HepG2 (cell line): Measurements from ENCODE around the gene SFI1. TPM values are rescaled to one million over a fixed set of nuclear protein-coding genes. Genes with fewer than 3 reads are reported as not detected.

Experiments used
- ATAC-seq: fragments of 200-7000 bp; cut with Tn5 transposase; 3 replicates; pipeline ENCODE4 v1.9.1; 2020; ENCODE audit warnings: mild to moderate bottlenecking, moderate library complexity
- BruUV-seq: library from RNA; stranded (reverse); fragments of 400-500 nt; replicated peaks from 2 replicates; lab custom pipeline; 2021; lab: Mats Ljungman, UMichigan
- CTCF ChIA-PET: fragments of 300-600 bp; formaldehyde crosslinking; extraction: SDS; loops from one replicate; lab custom pipeline; 2021; ENCODE audit warnings: low total read pairs, inconsistent platforms, low intra/inter-chr PET ratio; lab: Yijun Ruan, JAX
- POLR2A ChIA-PET: fragments of 350-600 bp; sonication (Branson Sonifier 250); formaldehyde crosslinking; loops from one replicate; lab custom pipeline; 2020; ENCODE audit warnings: antibody characterized with exemption, inconsistent platforms; lab: Yijun Ruan, JAX
- DNase-seq: peaks from one replicate; pipeline ENCODE4 v3.0.0-alpha.2; 2015; ENCODE audit warnings: low spot score
- FAIRE-seq: peaks from 3 replicates; lab custom pipeline; 2011; peaks lifted over from hg19 to GRCh38; lab: Jason Lieb, UNC
- H2AFZ ChIP-seq: one replicate; pipeline ENCODE4 v1.6.1; 2011; ENCODE audit warnings: low read length, inconsistent platforms
- H3K27ac ChIP-seq: fragments of 300-600 bp; 3 replicates; pipeline ENCODE4 v1.8.0; 2011; ENCODE audit warnings: mixed run types, mild to moderate bottlenecking, mixed read lengths, low read length, inconsistent platforms; ENCODE audit not compliant: insufficient read depth; ENCODE audit errors: extremely low read length
- H3K27me3 ChIP-seq, 2 experiments: fragments of 200-600 bp in 1 of 2; 2 replicates in 1 of 2; 3 replicates in 1 of 2; pipeline versions ENCODE4 v1.6.0 to v1.8.0; 2011; ENCODE audit warnings: low read length in 2 of 2, mild to moderate bottlenecking in 2 of 2, moderate library complexity in 2 of 2, inconsistent platforms in 1 of 2; ENCODE audit not compliant: insufficient read depth in 2 of 2, control insufficient read depth in 1 of 2
- H3K36me3 ChIP-seq, 2 experiments: fragments of 200-600 bp in 1 of 2; replicated peaks in 1 of 2; 2 replicates in 1 of 2; 3 replicates in 1 of 2; pipeline versions ENCODE4 v1.5.1 to v1.8.0; 2011; ENCODE audit warnings: low read length in 2 of 2, inconsistent platforms in 1 of 2; ENCODE audit not compliant: insufficient read depth in 2 of 2, control insufficient read depth in 1 of 2
- H3K4me1 ChIP-seq: 2 replicates; pipeline ENCODE4 v1.5.1; 2012; ENCODE audit warnings: low read length, inconsistent platforms; ENCODE audit not compliant: insufficient read depth
- H3K4me2 ChIP-seq: 2 replicates; pipeline ENCODE4 v1.6.0; 2011; ENCODE audit warnings: low read depth, low read length, inconsistent platforms
- H3K4me3 ChIP-seq, 3 experiments: fragments of 200-600 bp in 1 of 3; sonication (generic), shearing (Covaris generic) in 1 of 3; replicated peaks in 1 of 3; 2 replicates each; pipeline ENCODE4 v1.5.1; 2011 to 2016; ENCODE audit warnings: low read length in 3 of 3, inconsistent platforms in 2 of 3, low read depth in 2 of 3, mild to moderate bottlenecking in 2 of 3, control low read depth in 1 of 3, mixed read lengths in 1 of 3; ENCODE audit not compliant: insufficient read depth in 1 of 3
- H3K79me2 ChIP-seq: one replicate; pipeline ENCODE4 v1.6.1; 2011; ENCODE audit warnings: low read length, inconsistent platforms; ENCODE audit not compliant: insufficient read depth
- H3K9ac ChIP-seq: 2 replicates; pipeline ENCODE4 v1.6.0; 2011; ENCODE audit warnings: mild to moderate bottlenecking, low read depth, low read length, inconsistent platforms; ENCODE audit not compliant: insufficient read depth
- H3K9me3 ChIP-seq: 2 replicates; pipeline ENCODE4 v1.5.1; 2012; ENCODE audit warnings: mild to moderate bottlenecking, low read length
- H4K20me1 ChIP-seq: 2 replicates; pipeline ENCODE4 v1.6.0; 2011; ENCODE audit warnings: inconsistent platforms, mild to moderate bottlenecking, low read length, moderate library complexity; ENCODE audit not compliant: insufficient read depth
- GABPB1 ChIP-seq: IDR thresholded peaks from 2 replicates; pipeline ENCODE4 v1.6.1; 2016; ENCODE audit warnings: mild to moderate bottlenecking, missing genetic modification reagents, moderate library complexity, missing compliant biosample characterization
- KLF13 ChIP-seq: sonication (generic); formaldehyde crosslinking; IDR thresholded peaks from 2 replicates; pipeline ENCODE4 v1.4.0; 2020; ENCODE audit warnings: mild to moderate bottlenecking, missing genetic modification reagents
- NKX3-1 ChIP-seq: sonication (generic); formaldehyde crosslinking; IDR thresholded peaks from 2 replicates; pipeline ENCODE4 v1.5.0; 2020; ENCODE audit warnings: missing genetic modification reagents
- THRA ChIP-seq: sonication (generic); formaldehyde crosslinking; IDR thresholded peaks from 2 replicates; pipeline ENCODE4 v1.4.0; 2020; ENCODE audit warnings: missing genetic modification reagents, borderline replicate concordance
- ZFP36L1 ChIP-seq: sonication (generic); formaldehyde crosslinking; IDR thresholded peaks from 2 replicates; pipeline ENCODE4 v1.8.0; 2022; ENCODE audit warnings: mild to moderate bottlenecking, missing genetic modification reagents, moderate library complexity
- ZFX ChIP-seq: sonication (generic); formaldehyde crosslinking; IDR thresholded peaks from 2 replicates; pipeline ENCODE4 v1.4.0; 2020; ENCODE audit warnings: mild to moderate bottlenecking, low read depth, missing genetic modification reagents, moderate library complexity
- ZFY ChIP-seq: sonication (generic); formaldehyde crosslinking; IDR thresholded peaks from 2 replicates; pipeline ENCODE4 v1.4.0; 2020; ENCODE audit warnings: missing genetic modification reagents
- ZMYM4 ChIP-seq: sonication (generic); formaldehyde crosslinking; IDR thresholded peaks from 2 replicates; pipeline ENCODE4 v1.8.1; 2023; ENCODE audit warnings: mild to moderate bottlenecking, missing genetic modification reagents
- ZNF101 ChIP-seq: sonication (generic); formaldehyde crosslinking; IDR thresholded peaks from 2 replicates; pipeline ENCODE4 v1.4.0; 2020; ENCODE audit warnings: mild to moderate bottlenecking, low read depth, missing genetic modification reagents, borderline replicate concordance
- ZNF124 ChIP-seq: sonication (generic); formaldehyde crosslinking; IDR thresholded peaks from 2 replicates; pipeline ENCODE4 v1.4.0; 2020; ENCODE audit warnings: missing genetic modification reagents
- ZNF143 ChIP-seq: sonication (generic); formaldehyde crosslinking; IDR thresholded peaks from 2 replicates; pipeline ENCODE4 v1.4.0; 2020; ENCODE audit warnings: missing genetic modification reagents
- ZNF256 ChIP-seq: sonication (generic); formaldehyde crosslinking; conservative IDR thresholded peaks from 2 replicates; pipeline ENCODE4 v1.4.0; 2020; ENCODE audit warnings: missing genetic modification reagents
- ZNF329 ChIP-seq: sonication (generic); formaldehyde crosslinking; IDR thresholded peaks from 2 replicates; pipeline ENCODE4 v1.9.0; 2021; ENCODE audit warnings: low read depth, mild to moderate bottlenecking, missing genetic modification reagents
- ZNF597 ChIP-seq: sonication (generic); formaldehyde crosslinking; IDR thresholded peaks from 2 replicates; pipeline ENCODE4 v1.5.0; 2020; ENCODE audit warnings: missing genetic modification reagents
- ZNF639 ChIP-seq: conservative IDR thresholded peaks from 2 replicates; pipeline ENCODE4 v1.6.1; 2018; ENCODE audit warnings: missing genetic modification reagents
- ZNF777 ChIP-seq: sonication (generic); formaldehyde crosslinking; IDR thresholded peaks from 2 replicates; pipeline ENCODE4 v1.4.0; 2020; ENCODE audit warnings: missing genetic modification reagents
- WGBS: methylation state at CpG from one replicate; pipeline ENCODE4 v1.1.6; 2017; ENCODE audit warnings: low lambda C conversion rate; 5-methylcytosine and 5-hydroxymethylcytosine counted together
- in situ Hi-C: cut with HindIII; loops from 2 replicates; pipeline ENCODE4 v1.10.0; 2017; ENCODE audit warnings: low pct_unique_long_range_greater_than_20kb; ENCODE audit not compliant: extremely low pct_ligation_motif_present
- intact Hi-C: fragments of 100-400 bp; cut with micrococcal nuclease; formaldehyde crosslinking; loops from one replicate; pipeline ENCODE4 v1.10.0; 2022; ENCODE audit not compliant: unreplicated experiment
- polyA plus RNA-seq, 8 experiments: library from polyadenylated mRNA; depleted of rRNA in 3 of 8; stranded (reverse) in 7 of 8; unstranded in 1 of 8; fragments of >200 nt; fragmentation: Illumina TruSeq in 4 of 8; extraction: Trizol in 4 of 8; gene quantifications; 2 replicates each; pipeline versions ENCODE4 v1.2.1 to v1.2.3, GENCODE V29; 2011 to 2016; ENCODE audit warnings: low read depth in 4 of 8, missing spikeins in 1 of 8, mixed read lengths in 1 of 8; ENCODE audit not compliant: insufficient read depth in 1 of 8
- total RNA-seq, 5 experiments: library from RNA; depleted of rRNA; stranded (reverse); fragments of >200 nt; fragmentation: Illumina TruSeq; extraction: Trizol; gene quantifications; 2 replicates each; pipeline ENCODE4 v1.2.3, GENCODE V29; 2016; ENCODE audit warnings: low read depth in 1 of 5
- TF ChIP-seq, protein P1 (sequence below): sonication (generic); formaldehyde crosslinking; IDR thresholded peaks from 2 replicates; pipeline ENCODE4 v1.5.0; 2020; ENCODE audit warnings: mild to moderate bottlenecking, missing genetic modification reagents

SFI1 gene
- total and polyA plus RNA-seq, 2 of the 13 experiments (the other 11 are each of a cell fraction or from before 2014, with no cell fraction given): 20.5 to 40.1 TPM

DNA sequence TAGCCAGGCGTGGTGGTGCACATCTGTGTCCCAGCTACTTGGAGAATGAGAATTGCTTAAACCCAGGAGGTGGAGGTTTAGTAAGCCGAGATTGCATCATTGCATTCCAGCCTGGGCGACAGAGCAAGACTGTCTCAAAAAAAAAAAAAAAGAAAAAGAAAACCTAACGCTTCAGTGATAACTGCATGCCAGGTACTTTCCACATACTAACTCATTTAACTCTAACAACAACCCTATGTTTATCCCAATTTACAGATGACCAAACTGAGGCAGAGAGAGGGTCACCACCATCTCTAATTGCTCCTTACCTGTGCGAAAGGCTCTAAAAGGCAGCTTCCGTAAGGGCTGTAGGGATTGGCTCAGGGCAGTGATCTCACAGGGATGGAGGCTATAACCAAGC lies 154.1 kb downstream of the SFI1 start (continued):
- no peak for TF ChIP-seq ZFY (CRISPR knock-in tag)
- TF ChIP-seq, all 625 proteins: peak for 7

- H3K79me2 ChIP-seq: peaks cover 62% of the 10 kb centered on the region
- peaks cover 11 to 33% of the 10 kb centered on the region in 2 experiments for H3K36me3 ChIP-seq
- WGBS: 91% methylated on average over 4 of the region's 4 CpGs
- no peak overlapping the region for H3K9ac ChIP-seq
- ChIA-PET POLR2A (no interaction called here), CTCF (no interaction called here)
- in situ Hi-C loops: loop anchor here (25.0 kb wide), 1 partner anchor 436 kb away; no protein-coding TSS in a partner anchor
- DNase-seq (no peak), FAIRE-seq (no peak), ATAC-seq (no peak)
- intact Hi-C loops: no loop called here
- no TSS peak for BruUV-seq
- no peaks in the 10 kb centered on the region for H3K27me3 ChIP-seq
- H3K9me3 ChIP-seq: no peaks in the 10 kb centered on the region
- no peak overlapping the region for H2AFZ ChIP-seq
- H3K4me3 ChIP-seq: no peak overlapping the region
- H3K27ac ChIP-seq: no peak overlapping the region
- TF ChIP-seq THRA (CRISPR knock-in tag) (no peak), ZMYM4 (no peak), ZNF639 (CRISPR knock-in tag) (no peak), GABPB1 (no peak), ZNF143 (no peak), ZNF256 (CRISPR knock-in tag) (no peak), ZFX (CRISPR knock-in tag) (no peak), ZNF777 (CRISPR knock-in tag) (no peak), ZNF597 (CRISPR knock-in tag) (no peak), ZFP36L1 (CRISPR knock-in tag) (no peak), ZNF329 (CRISPR knock-in tag) (no peak), ZNF101 (CRISPR knock-in tag) (no peak), ZNF124 (no peak), NKX3-1 (no peak), KLF13 (CRISPR knock-in tag) (no peak)
- TF ChIP-seq, protein P1, sequence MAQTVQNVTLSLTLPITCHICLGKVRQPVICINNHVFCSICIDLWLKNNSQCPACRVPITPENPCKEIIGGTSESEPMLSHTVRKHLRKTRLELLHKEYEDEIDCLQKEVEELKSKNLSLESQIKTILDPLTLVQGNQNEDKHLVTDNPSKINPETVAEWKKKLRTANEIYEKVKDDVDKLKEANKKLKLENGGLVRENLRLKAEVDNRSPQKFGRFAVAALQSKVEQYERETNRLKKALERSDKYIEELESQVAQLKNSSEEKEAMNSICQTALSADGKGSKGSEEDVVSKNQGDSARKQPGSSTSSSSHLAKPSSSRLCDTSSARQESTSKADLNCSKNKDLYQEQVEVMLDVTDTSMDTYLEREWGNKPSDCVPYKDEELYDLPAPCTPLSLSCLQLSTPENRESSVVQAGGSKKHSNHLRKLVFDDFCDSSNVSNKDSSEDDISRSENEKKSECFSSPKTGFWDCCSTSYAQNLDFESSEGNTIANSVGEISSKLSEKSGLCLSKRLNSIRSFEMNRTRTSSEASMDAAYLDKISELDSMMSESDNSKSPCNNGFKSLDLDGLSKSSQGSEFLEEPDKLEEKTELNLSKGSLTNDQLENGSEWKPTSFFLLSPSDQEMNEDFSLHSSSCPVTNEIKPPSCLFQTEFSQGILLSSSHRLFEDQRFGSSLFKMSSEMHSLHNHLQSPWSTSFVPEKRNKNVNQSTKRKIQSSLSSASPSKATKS (CRISPR knock-in tag): no peak
- H3K4me2 ChIP-seq: no peak overlapping the region
- H3K4me1 ChIP-seq: peaks cover 41% of the 10 kb centered on the region
- H4K20me1 ChIP-seq: peaks cover 26% of the 10 kb centered on the region
Measured at GRCh38 chr22:31651664-31652063, 155.3 kb downstream of the SFI1 start.
